Kidney (tissue), 14 donors: ENCODE measurements around the gene DRD4. TPM values are rescaled to one million over a fixed set of nuclear protein-coding genes. Genes with fewer than 3 reads are reported as not detected.

ENCODE experiments used
- DNase-seq, 5 donors: peaks; one replicate each; pipeline ENCODE4 v3.0.0-alpha.2; 2013 to 2020
- FAIRE-seq: peaks from 2 replicates; lab custom pipeline; 2012; peaks lifted over from hg19 to GRCh38; lab: Jason Lieb, UNC
- H3K27ac ChIP-seq, 2 donors: one replicate each; pipeline ENCODE4 v1.7.0; 2013; ENCODE audit warnings: low read depth in 2 of 2, low read length in 2 of 2, inconsistent platforms in 1 of 2
- H3K27me3 ChIP-seq: one replicate; pipeline ENCODE4 v1.7.1; 2013; ENCODE audit warnings: low read length, inconsistent platforms; ENCODE audit not compliant: control insufficient read depth, insufficient read depth
- H3K36me3 ChIP-seq, 3 donors: one replicate each; pipeline versions ENCODE4 v1.7.0 to v1.7.1; 2013; ENCODE audit warnings: low read length in 3 of 3, control low read depth in 1 of 3, inconsistent platforms in 1 of 3; ENCODE audit not compliant: insufficient read depth in 3 of 3, control insufficient read depth in 2 of 3
- H3K4me1 ChIP-seq, 3 donors: one replicate each; pipeline versions ENCODE4 v1.7.0 to v1.7.1; 2013; ENCODE audit warnings: low read length in 3 of 3, inconsistent platforms in 1 of 3, low read depth in 1 of 3; ENCODE audit not compliant: control insufficient read depth in 2 of 3, insufficient read depth in 2 of 3
- H3K4me3 ChIP-seq, 3 donors: one replicate each; pipeline versions ENCODE4 v1.7.0 to v1.8.1; 2013; ENCODE audit warnings: low read length in 3 of 3, control low read depth in 1 of 3, inconsistent platforms in 1 of 3
- H3K9ac ChIP-seq, 3 donors: one replicate each; pipeline versions ENCODE4 v1.7.0 to v1.7.1; 2013; ENCODE audit warnings: low read length in 3 of 3, control low read depth in 1 of 3, inconsistent platforms in 1 of 3
- H3K9me3 ChIP-seq, 3 donors: one replicate each; pipeline versions ENCODE4 v1.7.0 to v1.7.1; 2013; ENCODE audit warnings: low read length in 3 of 3, control low read depth in 1 of 3, inconsistent platforms in 1 of 3; ENCODE audit not compliant: control insufficient read depth in 2 of 3, insufficient read depth in 1 of 3
- intact Hi-C: fragments of 100-400 bp; cut with DNase I; formaldehyde crosslinking; loops from one replicate; pipeline ENCODE4 v1.11.1; 2022
- polyA plus RNA-seq: library from polyadenylated mRNA; stranded (reverse); fragments of 350-450 nt; fragmentation: Illumina TruSeq; extraction: RNeasy Lipid Tissue Mini Kit (QIAGEN cat#74804); gene quantifications from one replicate; pipeline ENCODE4 v1.2.3, GENCODE V29; 2014; ENCODE audit warnings: low read depth, low replicate concordance; ENCODE audit not compliant: insufficient read depth
- total RNA-seq: library from RNA; stranded (reverse); fragmentation: NEBNext Ultra II Directional; extraction: Animal tissue kit (Norgen Biotek cat#: 25700); gene quantifications from one replicate; pipeline ENCODE4 v1.2.1, GENCODE V29; 2021
- TF ChIP-seq, protein P1 (sequence below): IDR thresholded peaks from 3 replicates; pipeline ENCODE4 v1.5.1; 2012; ENCODE audit warnings: mild to moderate bottlenecking, moderate library complexity, borderline replicate concordance; ENCODE audit not compliant: insufficient read depth; ENCODE audit errors: extremely low read depth
- donor health status: control.
- donor health status: control.
- donor health status: control.
- donor health status: control.
- donor health status: control.
- donor health status: DM: yes; HTN: yes; CAD: no.
- donor health status: Normal renal cell carcinoma (clear cell type).

The DRD4 gene
- total and polyA plus RNA-seq, 2 donors from 2014 or later: 0.47 to 1.1 TPM

DNA sequence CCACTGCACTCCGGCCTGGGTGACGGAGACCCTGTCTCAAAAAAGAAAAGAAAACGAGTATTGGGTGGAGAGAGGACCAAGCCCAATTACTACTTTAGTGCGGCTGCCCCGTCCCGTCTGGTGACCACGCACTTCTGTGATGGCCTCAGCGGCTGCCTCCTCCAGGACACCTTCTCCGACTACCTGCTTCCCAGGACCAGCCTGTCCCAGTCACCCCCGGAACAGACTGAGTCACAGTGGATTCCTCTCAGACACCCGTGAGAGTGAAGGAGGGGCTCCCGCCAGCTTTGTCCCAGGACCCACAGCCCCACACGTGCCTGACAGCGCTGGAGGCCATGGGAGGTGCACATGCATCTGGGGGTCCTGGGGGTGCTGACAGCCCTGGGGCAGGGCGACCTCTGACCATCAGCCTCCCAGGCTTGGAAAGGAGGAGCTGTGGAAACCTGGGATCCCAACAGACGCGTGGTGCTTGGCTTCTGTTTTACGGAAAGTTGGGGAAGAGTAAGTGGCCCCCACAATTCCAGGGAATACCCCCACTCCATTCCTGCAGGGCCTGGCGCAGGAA, 4.8 kb downstream of the DRD4 start:
- no peak overlapping the region for H3K9ac ChIP-seq
- FAIRE-seq (no peak), DNase-seq (peak in 1 of 5 donors; percentile 63)
- peaks cover 13% of the 10 kb centered on the region for H3K27me3 ChIP-seq
- intact Hi-C loops: no loop called here
- H3K9me3 ChIP-seq: no peaks in the 10 kb centered on the region
- peaks cover 0 to 5% (median 0%) of the 10 kb centered on the region in 3 donors for H3K4me1 ChIP-seq
- H3K36me3 ChIP-seq: peaks cover 0 to 8% (median 0%) of the 10 kb centered on the region in 3 donors
- TF ChIP-seq, protein P1, sequence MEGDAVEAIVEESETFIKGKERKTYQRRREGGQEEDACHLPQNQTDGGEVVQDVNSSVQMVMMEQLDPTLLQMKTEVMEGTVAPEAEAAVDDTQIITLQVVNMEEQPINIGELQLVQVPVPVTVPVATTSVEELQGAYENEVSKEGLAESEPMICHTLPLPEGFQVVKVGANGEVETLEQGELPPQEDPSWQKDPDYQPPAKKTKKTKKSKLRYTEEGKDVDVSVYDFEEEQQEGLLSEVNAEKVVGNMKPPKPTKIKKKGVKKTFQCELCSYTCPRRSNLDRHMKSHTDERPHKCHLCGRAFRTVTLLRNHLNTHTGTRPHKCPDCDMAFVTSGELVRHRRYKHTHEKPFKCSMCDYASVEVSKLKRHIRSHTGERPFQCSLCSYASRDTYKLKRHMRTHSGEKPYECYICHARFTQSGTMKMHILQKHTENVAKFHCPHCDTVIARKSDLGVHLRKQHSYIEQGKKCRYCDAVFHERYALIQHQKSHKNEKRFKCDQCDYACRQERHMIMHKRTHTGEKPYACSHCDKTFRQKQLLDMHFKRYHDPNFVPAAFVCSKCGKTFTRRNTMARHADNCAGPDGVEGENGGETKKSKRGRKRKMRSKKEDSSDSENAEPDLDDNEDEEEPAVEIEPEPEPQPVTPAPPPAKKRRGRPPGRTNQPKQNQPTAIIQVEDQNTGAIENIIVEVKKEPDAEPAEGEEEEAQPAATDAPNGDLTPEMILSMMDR: no peak
- no peak overlapping the region for H3K27ac ChIP-seq
- H3K4me3 ChIP-seq: no peak overlapping the region

DNA sequence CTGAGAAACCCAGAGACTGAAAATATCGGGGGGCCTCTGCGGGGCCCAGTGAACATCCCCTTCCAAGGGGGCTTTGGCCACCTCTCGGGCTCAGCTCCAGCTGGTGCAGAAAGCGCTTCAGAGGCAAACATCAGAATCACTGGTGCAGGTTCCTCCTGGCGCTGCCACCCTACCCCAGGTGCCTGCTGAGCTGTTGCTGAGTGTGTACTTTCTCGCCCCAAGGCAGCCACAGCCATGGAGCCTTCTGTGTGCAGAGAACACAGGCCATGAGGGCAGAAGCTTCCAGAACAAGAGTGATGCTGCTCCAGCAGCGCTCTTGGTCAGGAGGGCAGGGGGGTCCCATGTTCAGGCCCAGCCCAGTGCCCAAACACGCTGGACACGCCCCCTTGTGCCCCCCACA, 6.3 kb downstream of the DRD4 start:
- Histone ChIP-seq H3K4me1 (peaks cover 0 to 3% (median 0%) of the 10 kb centered on the region in 3 donors), H3K36me3 (peaks cover 0 to 8% (median 0%) of the 10 kb centered on the region in 3 donors), H3K9ac (no peak overlapping the region), H3K4me3 (no peak overlapping the region), H3K27ac (no peak overlapping the region), H3K9me3 (no peaks in the 10 kb centered on the region), H3K27me3 (peaks cover 5% of the 10 kb centered on the region)
- DNase-seq (no peak), FAIRE-seq (no peak)
- TF ChIP-seq, protein P1: no peak
- intact Hi-C loops: no loop called here

GRCh38 chr11:643849-644738, 7.0 kb downstream of the DRD4 start:
- Histone ChIP-seq H3K9me3 (no peaks in the 10 kb centered on the region), H3K36me3 (peaks cover 0 to 8% (median 0%) of the 10 kb centered on the region in 3 donors), H3K27me3 (peaks cover under 1% of the 10 kb centered on the region), H3K27ac (no peak overlapping the region), H3K9ac (no peak overlapping the region), H3K4me3 (no peak overlapping the region), H3K4me1 (peaks cover 0 to 3% (median 0%) of the 10 kb centered on the region in 3 donors)
- no peak for FAIRE-seq
- DNase-seq: no peak
- TF ChIP-seq, protein P1: no peak
- intact Hi-C loops: no loop called here
